GM19463 (cell line): ENCODE results near the gene TNFRSF25.

ENCODE experiments used
- ATAC-seq: cut with Tn5 transposase; IDR thresholded peaks from one replicate; pipeline ENCODE4 v1.9.1; 2021; ENCODE audit warnings: mild to moderate bottlenecking, moderate library complexity; ENCODE audit not compliant: unreplicated experiment

Gene TNFRSF25, protein sequence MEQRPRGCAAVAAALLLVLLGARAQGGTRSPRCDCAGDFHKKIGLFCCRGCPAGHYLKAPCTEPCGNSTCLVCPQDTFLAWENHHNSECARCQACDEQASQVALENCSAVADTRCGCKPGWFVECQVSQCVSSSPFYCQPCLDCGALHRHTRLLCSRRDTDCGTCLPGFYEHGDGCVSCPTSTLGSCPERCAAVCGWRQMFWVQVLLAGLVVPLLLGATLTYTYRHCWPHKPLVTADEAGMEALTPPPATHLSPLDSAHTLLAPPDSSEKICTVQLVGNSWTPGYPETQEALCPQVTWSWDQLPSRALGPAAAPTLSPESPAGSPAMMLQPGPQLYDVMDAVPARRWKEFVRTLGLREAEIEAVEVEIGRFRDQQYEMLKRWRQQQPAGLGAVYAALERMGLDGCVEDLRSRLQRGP

GRCh38 chr1:6466023-6466422, at the start of gene TNFRSF25:
Gene TNFRSF25, minus strand, starts transcription at chr1:6466173. Its CDS starts 66 bp downstream, at chr1:6466107.
- no peak for ATAC-seq

GRCh38 chr1:6515771-6516170, 49.8 kb upstream of the TNFRSF25 start:
- ATAC-seq, result no peak

DNA sequence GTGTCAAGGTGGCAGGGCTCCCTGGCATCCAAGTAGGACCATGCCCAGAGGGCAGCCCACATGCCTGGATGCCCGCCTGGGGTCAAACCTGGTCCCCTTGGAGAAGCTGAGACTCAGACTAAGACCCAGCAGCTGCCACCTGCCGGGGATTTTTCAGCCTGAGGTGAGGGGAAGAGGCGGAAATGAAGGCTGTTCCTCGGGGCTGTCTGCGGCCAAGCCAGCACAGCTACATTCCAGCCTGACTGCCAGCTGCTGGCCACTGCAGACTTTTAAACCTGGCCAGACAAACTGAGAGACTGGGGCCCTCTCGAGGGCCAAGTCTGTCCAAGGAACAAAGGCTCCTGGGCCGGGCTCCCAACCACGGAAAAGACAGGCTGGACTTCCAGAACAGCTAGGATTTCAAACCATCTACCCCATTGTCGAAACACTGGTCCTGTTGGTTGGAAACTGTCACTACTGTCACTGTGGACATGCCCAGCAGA, 47.4 kb upstream of the TNFRSF25 start:
- no peak for ATAC-seq

- ATAC-seq, result no peak
Measured at GRCh38 chr1:6512908-6513280, 46.9 kb upstream of the TNFRSF25 start.

DNA sequence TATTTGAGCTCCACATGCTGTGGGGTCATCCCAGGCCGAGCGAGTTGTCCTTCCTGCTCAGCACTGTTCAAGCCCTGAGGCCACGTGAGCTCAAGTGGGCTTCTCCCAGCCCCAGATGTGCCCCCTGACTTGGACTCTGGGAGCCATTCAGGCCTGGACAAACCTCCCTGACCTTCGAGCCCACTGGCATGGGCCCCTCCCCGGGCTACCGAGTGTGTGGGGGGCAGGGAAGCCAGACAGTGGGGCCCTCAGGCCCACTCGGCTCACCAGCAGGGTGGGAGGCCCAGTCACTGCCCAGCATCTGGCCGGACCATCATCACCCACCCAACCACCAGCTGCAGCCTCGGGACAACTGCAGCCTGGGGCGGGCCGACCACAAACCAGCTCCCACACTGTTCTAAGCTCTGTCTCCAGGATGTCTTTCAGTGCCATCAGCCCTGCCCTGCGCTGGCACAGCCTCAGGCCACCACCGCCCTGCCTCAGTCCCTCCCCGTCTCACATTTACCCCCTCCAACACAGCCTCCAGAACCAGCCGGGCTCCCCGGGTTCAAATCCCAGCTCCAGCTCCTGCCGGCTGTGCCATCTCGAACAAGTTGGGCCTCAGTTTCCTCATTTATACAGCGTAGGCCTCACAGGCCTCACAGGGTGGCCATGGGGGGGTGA, 46.4 kb upstream of the TNFRSF25 start:
- ATAC-seq, result no peak

GRCh38 chr1:6511561-6512244, 45.7 kb upstream of the TNFRSF25 start:
- no peak for ATAC-seq

GRCh38 chr1:6511056-6511455, 45.1 kb upstream of the TNFRSF25 start:
- no peak for ATAC-seq

DNA sequence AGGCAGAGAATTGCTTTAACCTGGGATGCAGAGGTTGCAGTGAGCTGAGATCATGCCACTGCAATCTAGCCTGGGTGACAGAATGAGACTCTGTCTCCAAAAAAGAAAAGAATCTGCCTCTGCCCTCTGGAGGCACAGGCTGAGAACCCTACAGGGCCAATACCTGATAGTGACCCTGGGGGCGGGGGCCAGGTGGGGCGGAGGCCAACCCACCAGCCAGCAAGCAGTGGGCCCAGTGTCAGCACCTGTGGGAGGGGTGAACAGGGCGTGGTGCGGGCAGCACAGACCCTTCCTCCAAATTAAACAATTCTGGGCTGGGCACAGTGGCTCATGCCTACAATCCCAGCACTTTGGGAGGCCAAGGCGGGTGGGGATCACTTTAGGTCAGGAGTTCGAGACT, 44.5 kb upstream of the TNFRSF25 start:
- ATAC-seq, result no peak

DNA sequence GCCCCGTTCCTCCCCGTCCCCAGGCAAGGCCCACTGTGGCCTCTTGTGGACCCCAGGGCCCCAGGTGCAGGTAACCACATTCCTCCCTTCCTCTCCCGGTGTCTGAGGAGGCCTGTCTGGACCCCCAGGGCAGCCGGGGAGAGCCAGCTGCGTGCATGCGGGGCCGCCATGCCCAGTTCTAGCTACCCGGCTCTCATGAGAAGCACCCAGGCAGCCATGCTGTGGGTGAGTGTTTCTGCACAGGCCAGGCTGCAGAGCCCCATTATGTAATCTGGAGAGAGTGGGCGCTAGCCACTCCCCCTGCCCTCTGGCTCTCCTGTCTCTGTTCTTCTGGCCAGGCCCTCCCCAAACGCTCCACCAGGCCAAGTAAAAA, 43.9 kb upstream of the TNFRSF25 start:
- ATAC-seq, result no peak

DNA sequence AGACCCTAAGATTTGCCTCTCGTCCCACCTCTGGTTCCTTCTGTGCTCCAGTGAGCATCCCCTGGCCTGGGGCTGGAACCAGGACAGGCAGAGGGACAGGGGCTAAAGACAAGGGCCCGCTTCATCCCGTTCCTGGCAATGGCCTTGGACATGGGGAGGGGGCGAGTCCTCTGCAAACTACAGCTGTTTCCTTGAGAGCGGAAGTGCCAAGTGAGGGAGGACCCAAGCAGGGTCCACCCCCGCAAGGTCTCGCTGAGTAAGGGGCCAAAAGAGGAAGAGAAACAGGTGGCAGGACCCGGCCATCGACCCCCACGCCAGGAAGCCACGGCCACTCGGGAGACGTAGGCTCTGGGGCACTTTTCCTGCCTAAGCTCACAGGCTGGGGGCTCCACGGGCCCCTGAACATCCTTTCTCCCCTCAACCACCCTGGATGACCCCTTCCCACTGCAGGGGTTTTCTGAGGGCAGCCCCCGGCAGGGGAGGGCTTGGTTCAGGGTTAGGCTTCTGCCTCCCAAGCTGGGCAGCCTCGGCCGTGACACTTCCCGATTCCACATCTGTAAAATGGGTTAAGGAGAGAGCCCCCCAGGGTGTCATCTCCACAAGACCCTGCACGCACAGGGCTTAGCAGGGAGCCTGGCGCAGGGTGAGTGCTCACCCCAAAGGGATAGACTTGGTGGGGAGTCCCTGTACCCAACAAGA, 43.4 kb upstream of the TNFRSF25 start:
- ATAC-seq, result no peak

DNA sequence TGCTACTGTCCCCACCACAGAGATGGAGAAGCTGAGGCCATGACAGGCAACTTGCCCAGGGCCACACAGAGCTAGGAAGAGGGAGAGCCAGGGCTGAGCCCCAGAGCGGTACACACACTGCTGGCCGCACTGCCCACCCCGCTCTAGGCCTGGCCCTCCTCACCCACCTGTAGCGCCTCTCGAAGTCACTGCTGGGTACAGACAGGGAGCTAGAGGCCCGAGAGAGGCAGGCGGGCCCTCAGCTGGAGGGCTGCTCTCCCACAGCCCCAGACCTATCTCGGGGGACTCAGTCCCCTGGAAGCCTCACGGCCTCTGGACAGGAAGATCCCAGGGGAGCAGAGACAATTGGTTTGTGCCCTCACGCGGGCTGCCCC, 42.8 kb upstream of the TNFRSF25 start:
- ATAC-seq, result no peak

- no peak for ATAC-seq
Measured at GRCh38 chr1:6508154-6508815, 42.3 kb upstream of the TNFRSF25 start.

- no peak for ATAC-seq
Measured at GRCh38 chr1:6507461-6507911, 41.5 kb upstream of the TNFRSF25 start.

GRCh38 chr1:6507037-6507428, 41.1 kb upstream of the TNFRSF25 start:
- no peak for ATAC-seq

DNA sequence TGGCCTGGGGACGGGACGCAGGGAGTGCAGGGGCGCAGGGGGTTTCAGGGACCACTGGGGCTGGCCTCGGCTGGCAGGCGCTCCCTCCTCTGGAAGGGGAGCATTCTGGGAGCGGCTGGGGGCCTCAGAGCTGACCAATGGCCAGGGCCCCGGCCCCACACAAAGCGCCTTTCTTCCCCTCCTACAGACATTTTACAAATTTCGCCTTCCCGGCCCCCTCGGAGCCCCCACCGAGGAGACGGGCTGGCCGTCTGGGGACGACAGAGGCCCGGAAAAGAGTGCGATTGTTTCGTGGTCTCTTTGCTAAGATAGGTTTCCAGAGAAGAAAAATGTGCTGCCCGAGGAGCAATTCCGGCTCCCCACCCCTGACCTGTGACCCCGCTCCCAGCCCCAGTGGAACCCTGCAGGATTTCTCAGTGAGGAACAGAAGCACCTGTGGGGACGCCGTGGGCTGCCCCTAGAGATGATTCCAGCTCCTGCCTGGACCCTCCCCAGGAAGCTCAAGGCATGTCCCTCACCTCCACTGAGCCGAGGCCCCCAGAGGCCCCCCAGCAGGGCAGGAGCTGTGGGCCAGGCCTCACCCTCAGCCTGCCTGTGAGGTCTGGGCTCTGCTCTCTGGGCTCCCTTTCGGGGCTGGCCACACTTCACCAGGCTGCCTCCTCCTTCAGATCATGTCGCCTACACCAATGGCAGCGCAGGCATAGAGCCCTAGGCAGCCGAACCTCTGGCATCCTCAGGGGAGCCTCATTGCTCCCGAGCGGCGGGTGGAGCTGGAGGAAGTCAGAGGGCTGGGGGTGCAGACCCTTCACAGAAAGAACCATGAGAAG, 40.5 kb upstream of the TNFRSF25 start:
- no peak for ATAC-seq

GRCh38 chr1:6505367-6506209, 39.6 kb upstream of the TNFRSF25 start:
- no peak for ATAC-seq

DNA sequence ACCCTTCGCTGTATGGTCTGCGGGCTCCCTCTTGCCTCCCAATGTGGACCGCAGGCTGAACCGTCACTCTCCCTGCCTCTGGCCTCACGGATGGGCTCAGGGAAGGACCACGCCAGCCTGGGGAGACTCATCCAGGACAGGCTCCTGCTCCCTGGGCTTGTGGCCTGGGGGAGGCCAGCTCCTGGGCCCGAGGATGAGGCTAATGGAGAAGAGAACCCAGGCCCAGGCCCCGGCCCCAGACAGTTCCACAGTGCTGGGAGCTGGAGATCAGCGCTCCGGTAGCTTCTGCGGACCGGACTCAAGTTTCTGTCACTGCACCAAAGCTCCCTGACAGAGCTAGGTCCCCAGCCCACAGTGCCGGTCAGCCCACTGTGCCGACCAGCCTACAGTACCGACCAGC, 38.9 kb upstream of the TNFRSF25 start:
- no peak for ATAC-seq

DNA sequence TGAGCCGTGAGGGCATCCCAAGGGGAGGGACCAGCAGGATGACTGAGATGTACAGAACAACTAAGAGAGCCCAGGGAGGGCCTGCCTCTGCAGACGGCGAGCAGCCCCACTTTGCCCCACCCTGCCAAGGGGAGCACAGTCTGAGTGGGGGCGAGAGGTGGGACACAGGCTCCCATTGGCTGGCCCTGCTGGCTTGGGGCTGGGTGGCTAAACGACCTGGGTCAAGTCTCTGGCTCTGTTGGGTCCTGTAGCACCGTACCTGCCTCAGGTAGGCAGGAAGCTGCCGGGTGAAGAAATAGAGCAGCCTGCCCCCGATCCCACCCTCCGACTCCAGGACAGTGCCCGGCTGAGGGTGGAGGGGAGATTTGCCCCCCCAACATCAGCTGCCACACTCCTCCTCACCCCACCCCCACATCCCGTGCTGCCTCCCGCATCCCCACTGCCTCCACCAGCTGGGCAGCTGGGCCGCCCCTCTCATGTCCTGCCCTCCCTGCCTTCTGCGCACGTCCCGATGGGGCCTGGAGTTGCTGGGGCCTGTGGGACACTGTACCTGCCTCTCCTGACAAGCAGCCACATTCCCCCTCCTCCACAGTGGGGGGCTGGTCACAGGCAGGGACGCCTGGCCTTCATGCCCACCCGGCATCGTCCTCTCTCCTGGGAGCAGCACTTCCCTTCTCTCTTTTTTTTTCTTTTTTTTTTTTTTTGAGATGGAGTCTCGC, 38.1 kb upstream of the TNFRSF25 start:
- no peak for ATAC-seq
